HAP-1 (cell line): ENCODE data around the gene NTM.

Experiments used
- DNase-seq, 2 experiments: peaks; one replicate each; pipeline ENCODE4 v3.0.0-alpha.2; 2016 to 2020; ENCODE audit warnings: low spot score in 2 of 2
- H3K27me3 ChIP-seq: fragments of 250-450 bp; sonication (Bioruptor Pico); 2 replicates; pipeline ENCODE4 v1.5.1; 2020; ENCODE audit warnings: low read depth, mild to moderate bottlenecking, moderate library complexity
- H3K36me3 ChIP-seq: fragments of 250-450 bp; sonication (Bioruptor Pico); replicated peaks from 2 replicates; pipeline ENCODE4 v1.5.1; 2020; ENCODE audit warnings: mild to moderate bottlenecking
- H3K4me1 ChIP-seq: fragments of 250-450 bp; sonication (Bioruptor Pico); 2 replicates; pipeline ENCODE4 v1.5.1; 2020; ENCODE audit warnings: mild to moderate bottlenecking
- H3K4me3 ChIP-seq: fragments of 250-450 bp; sonication (Bioruptor Pico); 2 replicates; pipeline ENCODE4 v1.5.1; 2020; ENCODE audit warnings: mild to moderate bottlenecking, moderate library complexity
- H3K9me3 ChIP-seq: fragments of 250-450 bp; sonication (Bioruptor Pico); 2 replicates; pipeline ENCODE4 v1.5.1; 2020; ENCODE audit warnings: mild to moderate bottlenecking, moderate library complexity
- in situ Hi-C: fragments of 300-500 bp; cut with MboI; formaldehyde crosslinking; loops from 3 replicates; pipeline ENCODE4 v1.14.3; 2020; ENCODE audit warnings: low sequenced_read_pairs, inconsistent platforms, mixed read lengths

Gene NTM

GRCh38 chr11:131832079-131832478 is 461.7 kb downstream of the NTM start:
- H3K9me3 ChIP-seq = no peaks in the 10 kb centered on the region
- no peak overlapping the region for H3K4me3 ChIP-seq
- H3K36me3 ChIP-seq = no peaks in the 10 kb centered on the region
- H3K27me3 ChIP-seq = no peaks in the 10 kb centered on the region
- DNase-seq = no peak
- in situ Hi-C loops = no loop called here
- no peaks in the 10 kb centered on the region for H3K4me1 ChIP-seq

GRCh38 chr11:131833366-131833765 is 463.0 kb downstream of the NTM start:
- no peak for DNase-seq
- no peaks in the 10 kb centered on the region for H3K4me1 ChIP-seq
- no peaks in the 10 kb centered on the region for H3K27me3 ChIP-seq
- H3K4me3 ChIP-seq = no peak overlapping the region
- in situ Hi-C loops = no loop called here
- H3K36me3 ChIP-seq = no peaks in the 10 kb centered on the region
- H3K9me3 ChIP-seq = no peaks in the 10 kb centered on the region

GRCh38 chr11:131837562-131837961 is 467.1 kb downstream of the NTM start:
- Histone ChIP-seq H3K4me1 (no peaks in the 10 kb centered on the region), H3K27me3 (no peaks in the 10 kb centered on the region), H3K9me3 (no peaks in the 10 kb centered on the region), H3K4me3 (no peak overlapping the region), H3K36me3 (no peaks in the 10 kb centered on the region)
- in situ Hi-C loops = no loop called here
- no peak for DNase-seq

- no peak for DNase-seq
- Histone ChIP-seq H3K4me3 (no peak overlapping the region), H3K4me1 (no peaks in the 10 kb centered on the region), H3K36me3 (no peaks in the 10 kb centered on the region), H3K27me3 (no peaks in the 10 kb centered on the region), H3K9me3 (no peaks in the 10 kb centered on the region)
- in situ Hi-C loops = no loop called here
These were observed 467.6 kb downstream of the NTM start for GRCh38 chr11:131838016-131838415.

- no peaks in the 10 kb centered on the region for H3K4me1 ChIP-seq
- H3K27me3 ChIP-seq = no peaks in the 10 kb centered on the region
- H3K9me3 ChIP-seq = no peaks in the 10 kb centered on the region
- DNase-seq = no peak
- no peak overlapping the region for H3K4me3 ChIP-seq
- in situ Hi-C loops = no loop called here
- H3K36me3 ChIP-seq = no peaks in the 10 kb centered on the region
These were observed 468.9 kb downstream of the NTM start for GRCh38 chr11:131839326-131839725.

GRCh38 chr11:131840545-131840944 is 470.1 kb downstream of the NTM start:
- H3K36me3 ChIP-seq = no peaks in the 10 kb centered on the region
- H3K27me3 ChIP-seq = no peaks in the 10 kb centered on the region
- no peak overlapping the region for H3K4me3 ChIP-seq
- H3K9me3 ChIP-seq = no peaks in the 10 kb centered on the region
- in situ Hi-C loops = no loop called here
- no peak for DNase-seq
- H3K4me1 ChIP-seq = no peaks in the 10 kb centered on the region

GRCh38 chr11:131841028-131841427 is 470.6 kb downstream of the NTM start:
- no peaks in the 10 kb centered on the region for H3K27me3 ChIP-seq
- H3K36me3 ChIP-seq = no peaks in the 10 kb centered on the region
- H3K4me1 ChIP-seq = no peaks in the 10 kb centered on the region
- no peak overlapping the region for H3K4me3 ChIP-seq
- no peaks in the 10 kb centered on the region for H3K9me3 ChIP-seq
- in situ Hi-C loops = no loop called here
- DNase-seq = no peak

GRCh38 chr11:131841925-131842635 is 471.7 kb downstream of the NTM start:
- Histone ChIP-seq H3K27me3 (no peaks in the 10 kb centered on the region), H3K4me3 (no peak overlapping the region), H3K9me3 (no peaks in the 10 kb centered on the region), H3K36me3 (no peaks in the 10 kb centered on the region), H3K4me1 (no peaks in the 10 kb centered on the region)
- DNase-seq = no peak
- in situ Hi-C loops = no loop called here

- no peaks in the 10 kb centered on the region for H3K27me3 ChIP-seq
- DNase-seq = no peak
- H3K4me1 ChIP-seq = no peaks in the 10 kb centered on the region
- H3K4me3 ChIP-seq = no peak overlapping the region
- no peaks in the 10 kb centered on the region for H3K36me3 ChIP-seq
- H3K9me3 ChIP-seq = no peaks in the 10 kb centered on the region
- in situ Hi-C loops = no loop called here
These were observed 474.8 kb downstream of the NTM start for GRCh38 chr11:131845255-131845654.

DNA sequence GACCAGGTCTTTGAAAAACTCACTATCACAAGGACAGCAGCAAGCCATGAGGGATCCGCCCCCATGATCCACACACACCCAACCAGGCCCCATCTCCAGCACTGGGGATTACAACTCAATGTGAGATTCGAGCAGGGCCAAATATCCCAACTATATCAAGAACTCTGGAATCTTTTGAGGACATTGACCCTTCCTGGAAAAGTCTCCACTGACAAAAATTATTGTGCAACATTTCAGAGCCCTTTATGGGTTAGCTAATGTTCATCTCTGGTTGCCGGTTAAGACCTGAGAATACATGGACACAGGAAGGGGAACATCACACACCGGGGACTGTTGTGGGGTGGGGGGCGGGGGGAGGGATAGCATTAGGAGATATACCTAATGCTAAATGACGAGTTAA is 479.1 kb downstream of the NTM start:
- no peak for DNase-seq
- Histone ChIP-seq H3K36me3 (no peaks in the 10 kb centered on the region), H3K4me1 (no peaks in the 10 kb centered on the region), H3K9me3 (no peaks in the 10 kb centered on the region), H3K27me3 (no peaks in the 10 kb centered on the region), H3K4me3 (no peak overlapping the region)
- in situ Hi-C loops = no loop called here

DNA sequence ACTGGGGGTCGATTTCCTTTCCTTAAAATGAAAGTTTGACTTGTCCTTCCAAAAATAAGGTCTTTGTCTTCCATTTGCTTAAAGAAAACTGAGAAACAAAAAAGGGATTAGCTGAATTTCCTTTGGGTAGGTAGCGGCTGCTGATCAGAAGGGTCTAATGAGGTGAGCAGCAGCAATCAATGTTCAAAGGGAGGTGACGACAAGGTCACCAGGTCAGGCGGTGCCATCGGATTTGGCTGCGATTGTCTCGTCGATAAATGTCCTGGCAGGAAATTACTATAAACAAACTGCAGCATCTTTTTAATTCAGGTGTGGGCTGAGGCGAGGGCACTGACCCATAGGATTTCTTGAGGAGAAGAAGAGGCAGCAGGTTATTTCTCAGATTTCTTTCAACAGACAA is 480.1 kb downstream of the NTM start:
- Histone ChIP-seq H3K27me3 (no peaks in the 10 kb centered on the region), H3K36me3 (no peaks in the 10 kb centered on the region), H3K4me1 (no peaks in the 10 kb centered on the region), H3K4me3 (no peak overlapping the region), H3K9me3 (no peaks in the 10 kb centered on the region)
- in situ Hi-C loops = no loop called here
- no peak for DNase-seq

GRCh38 chr11:131851964-131852755 is 481.7 kb downstream of the NTM start:
- DNase-seq = no peak
- Histone ChIP-seq H3K4me3 (no peak overlapping the region), H3K4me1 (no peaks in the 10 kb centered on the region), H3K9me3 (no peaks in the 10 kb centered on the region), H3K27me3 (no peaks in the 10 kb centered on the region), H3K36me3 (no peaks in the 10 kb centered on the region)
- in situ Hi-C loops = no loop called here

GRCh38 chr11:131852757-131853156 is 482.3 kb downstream of the NTM start:
- no peak for DNase-seq
- Histone ChIP-seq H3K27me3 (no peaks in the 10 kb centered on the region), H3K36me3 (no peaks in the 10 kb centered on the region), H3K4me3 (no peak overlapping the region), H3K9me3 (no peaks in the 10 kb centered on the region), H3K4me1 (no peaks in the 10 kb centered on the region)
- in situ Hi-C loops = no loop called here

DNA sequence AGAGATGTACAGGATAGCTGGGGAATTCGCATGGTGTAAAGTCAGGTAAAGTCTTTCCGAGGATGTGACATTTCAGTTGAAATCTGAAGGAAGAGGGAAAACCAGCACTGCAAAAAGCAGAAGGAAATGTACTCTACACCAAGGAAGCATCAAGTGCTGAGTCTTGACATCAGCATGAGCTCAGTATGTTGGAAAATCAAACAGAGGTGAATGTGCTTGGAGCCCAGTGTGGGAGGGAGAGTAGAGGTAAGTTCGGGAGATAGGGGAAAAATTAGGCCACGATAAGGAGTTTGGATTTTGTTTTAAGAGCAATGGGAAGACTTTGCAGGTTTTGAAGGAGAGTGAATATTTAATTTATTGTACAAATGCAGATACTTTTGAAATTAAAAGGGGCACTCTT is 484.0 kb downstream of the NTM start:
- no peak overlapping the region for H3K4me3 ChIP-seq
- no peaks in the 10 kb centered on the region for H3K27me3 ChIP-seq
- in situ Hi-C loops = no loop called here
- no peaks in the 10 kb centered on the region for H3K4me1 ChIP-seq
- no peaks in the 10 kb centered on the region for H3K9me3 ChIP-seq
- DNase-seq = no peak
- H3K36me3 ChIP-seq = no peaks in the 10 kb centered on the region
